ENCODE measurements around the gene CNIH4. TPM values are rescaled to one million over a fixed set of nuclear protein-coding genes. Genes with fewer than 3 reads are reported as not detected.

The CNIH4 gene
- total RNA-seq, 2 experiments from 2014 or later: 44.8 to 45.1 TPM

DNA sequence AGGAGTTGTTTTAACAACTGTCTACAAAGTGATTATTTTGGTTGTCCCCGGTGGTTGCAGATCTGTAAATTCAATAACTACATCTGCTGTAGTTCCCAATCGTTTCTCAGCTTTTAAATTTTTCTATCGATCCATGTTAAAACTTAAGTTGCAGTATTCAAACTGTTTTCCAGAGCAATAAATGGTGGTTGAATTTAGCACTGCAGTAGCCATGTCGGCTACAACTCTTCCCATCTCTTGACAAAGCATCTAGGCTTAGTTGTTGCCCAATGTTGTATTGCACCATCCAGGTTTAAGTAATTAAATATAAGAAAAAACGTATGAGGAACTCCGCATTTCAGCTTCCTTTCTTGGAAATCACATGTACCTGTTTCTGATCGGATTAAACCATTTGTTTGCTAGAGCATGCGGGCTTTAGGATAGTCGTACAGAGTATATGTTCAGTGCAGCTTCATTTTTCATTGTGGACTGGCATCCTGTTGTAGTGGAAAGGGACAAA lies 996 bp downstream of the CNIH4 start:
- H3K4me1 Mint-ChIP-seq (ENCODE audit: low read depth): peaks cover 46% of the 10 kb centered on the region
- no peaks in the 10 kb centered on the region for H3K27me3 Mint-ChIP-seq
- H3K9me3 Mint-ChIP-seq: no peaks in the 10 kb centered on the region
- ChIA-PET POLR2A (interaction anchor here (0.8 to 2.5 kb wide), 10 partner anchors 10 to 78 kb away, joined by 3 to 14 read pairs (median 4); no protein-coding TSS in a partner anchor), CTCF (interaction anchor here (0.8 to 2.6 kb wide), 12 partner anchors 10 to 100 kb away, joined by 3 to 12 read pairs (median 4); partner anchors contain the start of gene NVL)
- intact Hi-C loops (cut with micrococcal nuclease): loop anchor here (2.0 kb wide), 1 partner anchor 19 kb away; no protein-coding TSS in a partner anchor
- TF ChIP-seq, protein P1, sequence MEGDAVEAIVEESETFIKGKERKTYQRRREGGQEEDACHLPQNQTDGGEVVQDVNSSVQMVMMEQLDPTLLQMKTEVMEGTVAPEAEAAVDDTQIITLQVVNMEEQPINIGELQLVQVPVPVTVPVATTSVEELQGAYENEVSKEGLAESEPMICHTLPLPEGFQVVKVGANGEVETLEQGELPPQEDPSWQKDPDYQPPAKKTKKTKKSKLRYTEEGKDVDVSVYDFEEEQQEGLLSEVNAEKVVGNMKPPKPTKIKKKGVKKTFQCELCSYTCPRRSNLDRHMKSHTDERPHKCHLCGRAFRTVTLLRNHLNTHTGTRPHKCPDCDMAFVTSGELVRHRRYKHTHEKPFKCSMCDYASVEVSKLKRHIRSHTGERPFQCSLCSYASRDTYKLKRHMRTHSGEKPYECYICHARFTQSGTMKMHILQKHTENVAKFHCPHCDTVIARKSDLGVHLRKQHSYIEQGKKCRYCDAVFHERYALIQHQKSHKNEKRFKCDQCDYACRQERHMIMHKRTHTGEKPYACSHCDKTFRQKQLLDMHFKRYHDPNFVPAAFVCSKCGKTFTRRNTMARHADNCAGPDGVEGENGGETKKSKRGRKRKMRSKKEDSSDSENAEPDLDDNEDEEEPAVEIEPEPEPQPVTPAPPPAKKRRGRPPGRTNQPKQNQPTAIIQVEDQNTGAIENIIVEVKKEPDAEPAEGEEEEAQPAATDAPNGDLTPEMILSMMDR (IDR thresholded peaks at IDR 0.05): no peak
- H3K27ac Mint-ChIP-seq: peak overlapping the region; percentile 86
- peaks cover 28% of the 10 kb centered on the region for H3K36me3 Mint-ChIP-seq (ENCODE audit: low read depth)
- ATAC-seq: no peak
- no peak for DNase-seq
- peak overlapping the region; percentile 77 for H3K4me3 Mint-ChIP-seq

DNA sequence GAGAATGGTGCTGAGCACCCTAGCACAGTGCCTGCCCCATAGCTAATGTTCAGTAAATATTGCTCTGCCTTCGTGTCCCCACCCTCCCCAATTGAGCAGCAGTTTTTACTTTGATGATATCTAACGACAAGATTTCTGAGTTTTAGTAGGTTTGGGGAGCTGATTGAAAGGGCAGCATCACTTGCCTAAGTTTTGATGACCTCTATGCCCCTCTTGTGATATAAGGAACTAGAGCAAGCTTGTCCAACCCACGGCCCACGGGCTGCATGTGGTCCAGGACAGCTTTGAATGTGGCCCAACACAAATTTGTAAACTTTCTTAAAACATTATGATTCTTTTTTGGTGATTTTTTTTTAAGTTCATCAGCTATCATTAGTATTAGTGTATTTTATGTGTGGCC lies 1.6 kb downstream of the CNIH4 start:
- intact Hi-C loops (cut with micrococcal nuclease): no loop called here
- H3K9me3 Mint-ChIP-seq: no peaks in the 10 kb centered on the region
- CTCF ChIA-PET: interaction anchor here (1.1 to 2.6 kb wide), 9 partner anchors 10 to 99 kb away, joined by 4 to 12 read pairs (median 5); partner anchors contain the start of gene NVL
- DNase-seq: no peak
- peaks cover 31% of the 10 kb centered on the region for H3K36me3 Mint-ChIP-seq (ENCODE audit: low read depth)
- H3K27ac Mint-ChIP-seq: peak overlapping the region; percentile 86
- peaks cover 52% of the 10 kb centered on the region for H3K4me1 Mint-ChIP-seq (ENCODE audit: low read depth)
- TF ChIP-seq, protein P1 (IDR thresholded peaks at IDR 0.05): no peak
- POLR2A ChIA-PET: interaction anchor here (0.8 to 2.5 kb wide), 6 partner anchors 17 to 78 kb away, joined by 3 to 14 read pairs (median 6); no protein-coding TSS in a partner anchor
- ATAC-seq: no peak
- peak overlapping the region; percentile 77 for H3K4me3 Mint-ChIP-seq
- no peaks in the 10 kb centered on the region for H3K27me3 Mint-ChIP-seq

DNA sequence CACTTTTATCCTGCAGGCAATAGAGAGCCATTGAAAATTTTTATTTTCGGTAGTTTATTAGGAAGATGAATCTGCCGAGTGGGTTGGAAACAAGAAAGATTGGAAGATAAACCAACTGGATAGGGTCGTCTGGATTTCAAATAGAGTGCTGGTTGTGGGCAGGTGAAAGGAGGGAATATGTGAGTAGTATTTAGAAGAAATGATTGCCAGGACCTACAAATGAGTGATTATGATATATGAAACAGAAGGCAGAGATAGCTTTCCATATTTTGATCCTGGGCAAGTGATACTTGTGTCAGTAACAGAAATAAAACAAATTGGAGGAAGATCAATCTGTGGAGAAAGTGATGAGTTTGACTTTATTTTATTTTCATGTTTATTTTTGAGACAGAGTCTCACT lies 2.5 kb downstream of the CNIH4 start:
- Mint-ChIP-seq H3K9me3 (no peaks in the 10 kb centered on the region), H3K27ac (no peak overlapping the region)
- intact Hi-C loops (cut with micrococcal nuclease): no loop called here

DNA sequence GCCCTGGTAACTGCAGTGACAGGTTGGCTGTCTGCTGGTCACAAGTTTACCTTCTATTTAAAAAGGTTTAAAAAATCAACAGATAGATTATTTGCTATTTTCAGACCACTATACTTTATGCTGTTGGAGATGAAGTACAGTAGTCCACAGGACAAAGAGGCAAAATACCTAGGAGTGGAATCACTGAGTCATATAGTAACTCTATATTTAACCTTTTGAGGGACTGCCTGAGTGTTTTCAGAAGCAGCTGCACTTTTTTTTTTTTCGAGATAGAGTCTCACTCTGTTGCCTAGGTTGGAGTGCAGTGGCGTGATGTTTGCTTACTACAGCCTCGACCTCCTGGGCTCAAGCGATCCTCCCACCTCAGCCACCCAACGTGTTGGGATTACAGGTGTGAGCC lies 11.7 kb downstream of the CNIH4 start:
- intact Hi-C loops (cut with micrococcal nuclease): no loop called here
- Mint-ChIP-seq H3K9me3 (no peaks in the 10 kb centered on the region), H3K27me3 (no peaks in the 10 kb centered on the region), H3K4me1 (ENCODE audit: low read depth) (peaks cover 63% of the 10 kb centered on the region), H3K27ac (peak overlapping the region; percentile 57), H3K4me3 (no peak overlapping the region), H3K36me3 (ENCODE audit: low read depth) (peaks cover 68% of the 10 kb centered on the region)
- ATAC-seq (peak; percentile 88), DNase-seq (peak; percentile 28)
- ChIA-PET CTCF (interaction anchor here (0.8 to 2.0 kb wide), 4 partner anchors 10 to 26 kb away, joined by 3 to 4 read pairs (median 4); no protein-coding TSS in a partner anchor), POLR2A (interaction anchor here (0.7 to 1.0 kb wide), 2 partner anchors 12 to 15 kb away, joined by 3 to 4 read pairs; no protein-coding TSS in a partner anchor)
- TF ChIP-seq, protein P1 (IDR thresholded peaks at IDR 0.05): no peak

More for the DNA sequence above, 2.5 kb downstream of the CNIH4 start:
- Mint-ChIP-seq H3K4me3 (peak overlapping the region; percentile 77), H3K4me1 (ENCODE audit: low read depth) (peaks cover 52% of the 10 kb centered on the region), H3K27me3 (no peaks in the 10 kb centered on the region), H3K36me3 (ENCODE audit: low read depth) (peaks cover 39% of the 10 kb centered on the region)
- POLR2A ChIA-PET: no interaction called here
- CTCF ChIA-PET: interaction anchor here (0.6 to 2.6 kb wide), 2 partner anchors 25 to 243 kb away, joined by 3 to 12 read pairs; no protein-coding TSS in a partner anchor
- TF ChIP-seq, protein P1 (IDR thresholded peaks at IDR 0.05): no peak
- DNase-seq: no peak
- ATAC-seq: no peak

DNA sequence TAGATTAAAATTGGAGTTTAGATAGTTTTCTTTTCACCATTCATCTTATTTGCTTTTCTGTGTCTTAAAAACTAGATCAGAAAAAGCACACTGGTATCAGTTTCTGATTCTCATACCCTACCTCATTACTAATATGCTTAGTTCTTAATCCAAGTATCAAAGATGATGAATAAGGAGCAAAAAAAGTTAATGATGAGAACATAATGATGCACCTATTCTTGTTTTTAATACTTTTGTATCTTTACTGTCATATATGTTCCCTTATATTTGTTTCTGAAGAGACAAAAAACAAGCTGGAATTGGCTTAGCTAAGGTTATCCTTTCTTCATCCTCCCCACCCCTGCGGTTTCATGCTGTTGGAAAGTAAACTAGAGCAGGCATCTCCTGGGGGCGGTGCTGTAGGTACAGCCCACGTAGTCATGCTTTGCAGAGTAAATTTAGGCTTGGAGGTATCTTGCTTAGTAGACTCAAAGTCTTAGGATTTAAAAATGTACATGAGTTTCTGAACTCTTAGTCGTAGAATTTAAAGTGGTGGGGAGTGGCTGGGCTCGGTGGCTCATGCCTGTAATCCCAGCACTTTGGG lies 16.4 kb downstream of the CNIH4 start:
- Mint-ChIP-seq H3K9me3 (no peaks in the 10 kb centered on the region), H3K4me3 (no peak overlapping the region), H3K36me3 (ENCODE audit: low read depth) (peaks cover 81% of the 10 kb centered on the region), H3K4me1 (ENCODE audit: low read depth) (peaks cover 77% of the 10 kb centered on the region), H3K27ac (no peak overlapping the region), H3K27me3 (no peaks in the 10 kb centered on the region)
- ATAC-seq (no peak), DNase-seq (no peak)
- TF ChIP-seq, protein P1 (IDR thresholded peaks at IDR 0.05): no peak
- intact Hi-C loops (cut with micrococcal nuclease): no loop called here
- CTCF ChIA-PET: no interaction called here
- POLR2A ChIA-PET: no interaction called here

Measured in activated CD8-positive, alpha-beta T cell treated with anti-CD3 and anti-CD28 coated beads for 36 hours (primary cell).